ENCODE results near the gene EPHX1.
A peak's percentile ranks its signal among the peaks of the same experiment; 100 is the strongest.
"Not testable (repeated sequence)": the region's sequence is repeated elsewhere in the genome, so short reads cannot be mapped to it uniquely, and the experiment has no call there.

The EPHX1 gene

DNA sequence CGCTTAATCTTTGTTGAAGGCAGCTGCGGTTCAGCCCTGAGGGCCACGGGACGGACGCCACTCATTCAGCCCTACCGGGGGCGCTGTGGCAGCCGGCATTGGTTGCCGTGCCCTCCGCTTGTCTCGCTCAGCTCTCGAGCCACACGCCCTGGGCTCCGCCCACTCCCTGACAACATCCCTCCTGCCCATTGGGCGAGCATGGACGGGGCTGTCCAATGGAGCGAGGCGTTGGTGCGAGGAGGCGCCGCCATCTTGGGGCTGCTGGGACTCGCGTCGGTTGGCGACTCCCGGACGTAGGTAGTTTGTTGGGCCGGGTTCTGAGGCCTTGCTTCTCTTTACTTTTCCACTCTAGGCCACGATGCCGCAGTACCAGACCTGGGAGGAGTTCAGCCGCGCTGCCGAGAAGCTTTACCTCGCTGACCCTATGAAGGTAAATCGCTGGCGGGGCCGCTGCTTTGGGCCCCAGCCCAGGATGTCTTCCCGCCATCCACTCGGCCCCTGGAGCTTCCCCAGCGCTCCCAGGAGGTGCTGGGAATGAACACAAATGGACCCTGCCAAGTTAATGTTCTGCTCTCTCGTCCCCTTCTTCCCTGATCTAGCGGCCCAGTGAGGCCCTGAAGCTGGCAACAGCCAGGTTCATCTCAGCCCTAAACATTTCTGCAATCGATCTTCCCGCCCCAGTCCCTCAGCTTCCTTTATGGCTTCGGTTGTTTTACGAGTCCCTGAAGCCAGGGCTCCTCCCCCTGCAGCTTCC, 32.2 kb upstream of the EPHX1 start, which contains the start of gene SRP9:
Gene SRP9 (plus strand): TSS at position 244 of the 754 bp plus-strand sequence. CDS start 115 bp downstream, at position 359.
- peak; percentile 99 for DNase-seq (ENCODE audit: low spot score)

DNA sequence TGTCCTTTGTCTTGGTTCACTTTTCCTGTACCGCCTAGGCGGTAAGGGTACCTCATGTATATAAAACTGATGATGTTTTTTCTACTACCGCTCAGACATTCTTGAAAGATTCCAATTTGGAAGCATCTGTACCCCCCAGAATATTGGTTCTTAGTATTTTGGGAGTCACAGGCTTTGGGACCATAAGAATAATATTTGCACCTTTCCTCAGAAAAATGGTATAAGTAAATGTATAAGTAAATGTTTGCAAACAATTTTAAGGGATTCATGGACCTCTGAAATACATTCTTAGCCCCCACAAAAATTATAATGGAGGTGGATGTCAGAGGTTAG, 31.6 kb upstream of the EPHX1 start:
- DNase-seq (ENCODE audit: low spot score) = no peak

GRCh38 chr1:225779165-225779564, 30.8 kb upstream of the EPHX1 start:
- not testable (repeated sequence) for DNase-seq (ENCODE audit: low spot score)

DNA sequence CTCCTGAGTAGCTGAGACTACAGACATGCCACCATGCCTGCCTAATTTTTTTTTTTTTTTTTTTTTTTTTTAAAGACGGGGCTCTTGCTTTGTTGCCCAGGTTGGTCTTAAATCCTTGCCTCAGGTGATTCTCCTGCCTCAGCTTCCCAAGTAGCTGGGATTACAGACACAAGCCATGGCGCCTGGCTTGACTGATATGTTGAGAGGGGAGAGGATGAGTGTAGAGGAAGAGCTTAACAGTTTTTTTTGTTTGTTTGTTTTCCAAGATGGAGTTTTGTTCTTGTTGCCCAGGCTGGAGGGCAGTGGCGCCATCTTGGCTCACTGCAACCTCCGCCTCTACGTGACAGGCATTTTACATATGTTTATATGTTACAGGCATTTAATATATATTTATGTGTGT, 29.8 kb upstream of the EPHX1 start:
- no peak for DNase-seq (ENCODE audit: low spot score)

GRCh38 chr1:225780630-225781029, 29.3 kb upstream of the EPHX1 start:
- no peak for DNase-seq (ENCODE audit: low spot score)

DNA sequence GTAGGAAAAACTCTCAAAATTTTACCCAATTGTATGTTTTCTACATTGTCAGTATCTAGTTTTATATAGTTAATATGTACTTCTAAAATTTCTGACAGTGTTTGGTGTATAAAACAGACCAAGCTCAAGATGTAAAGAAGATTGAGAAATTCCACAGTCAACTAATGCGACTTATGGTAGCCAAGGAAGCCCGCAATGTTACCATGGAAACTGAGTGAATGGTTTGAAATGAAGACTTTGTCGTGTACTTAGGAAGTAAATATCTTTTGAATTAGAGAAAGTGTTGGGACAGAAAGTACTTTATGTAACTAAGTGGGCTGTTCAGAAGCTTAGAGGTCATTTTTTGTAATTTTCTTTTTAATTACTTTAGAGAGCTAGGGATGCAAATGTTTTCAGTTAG, 20.8 kb upstream of the EPHX1 start:
- not testable (repeated sequence) for DNase-seq (ENCODE audit: low spot score)

DNA sequence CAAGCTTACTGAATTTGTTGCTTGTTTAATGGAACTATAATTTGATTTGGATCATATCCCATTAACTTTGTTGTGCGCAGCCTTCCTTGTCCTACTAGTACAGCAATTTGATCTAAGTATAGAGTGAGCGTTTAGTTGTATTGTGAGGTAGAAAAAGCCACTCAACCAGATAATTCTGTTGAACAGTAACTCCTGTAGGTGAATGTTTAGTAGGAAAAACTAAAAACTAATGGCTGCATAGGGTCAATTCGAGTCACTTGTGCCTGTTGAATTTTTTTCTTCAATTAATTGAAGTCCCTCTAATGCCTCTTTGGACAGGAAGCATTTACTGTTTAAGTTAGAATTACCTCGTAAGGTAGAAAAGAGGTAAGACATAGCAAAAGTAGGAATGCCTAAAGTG, 15.0 kb upstream of the EPHX1 start:
- no peak for DNase-seq (ENCODE audit: low spot score)

- DNase-seq (ENCODE audit: low spot score) = not testable (repeated sequence)
Observed at GRCh38 chr1:225796097-225796496, 13.8 kb upstream of the EPHX1 start.

- DNase-seq (ENCODE audit: low spot score) = not testable (repeated sequence)
Observed at GRCh38 chr1:225801146-225801545, 8.8 kb upstream of the EPHX1 start.

DNA sequence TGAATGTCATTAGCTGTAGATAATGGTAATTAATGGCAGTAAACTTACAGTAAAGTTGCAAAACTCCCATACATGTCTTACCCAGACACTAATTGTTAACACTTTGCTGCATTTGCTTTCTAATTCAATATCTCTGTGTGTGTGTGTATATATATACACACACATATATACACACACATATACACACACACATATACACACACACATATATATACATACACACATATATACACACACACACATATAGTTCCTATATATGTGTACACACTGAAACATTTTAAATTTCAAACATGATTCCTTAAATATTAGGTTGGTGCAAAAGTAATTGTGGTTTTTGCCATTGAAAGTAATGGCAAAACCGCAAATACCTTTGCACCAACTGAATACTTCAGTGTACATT, 3.7 kb upstream of the EPHX1 start:
- DNase-seq (ENCODE audit: low spot score) = no peak

GRCh38 chr1:225806736-225807135, 3.2 kb upstream of the EPHX1 start:
- DNase-seq (ENCODE audit: low spot score) = not testable (repeated sequence)

DNA sequence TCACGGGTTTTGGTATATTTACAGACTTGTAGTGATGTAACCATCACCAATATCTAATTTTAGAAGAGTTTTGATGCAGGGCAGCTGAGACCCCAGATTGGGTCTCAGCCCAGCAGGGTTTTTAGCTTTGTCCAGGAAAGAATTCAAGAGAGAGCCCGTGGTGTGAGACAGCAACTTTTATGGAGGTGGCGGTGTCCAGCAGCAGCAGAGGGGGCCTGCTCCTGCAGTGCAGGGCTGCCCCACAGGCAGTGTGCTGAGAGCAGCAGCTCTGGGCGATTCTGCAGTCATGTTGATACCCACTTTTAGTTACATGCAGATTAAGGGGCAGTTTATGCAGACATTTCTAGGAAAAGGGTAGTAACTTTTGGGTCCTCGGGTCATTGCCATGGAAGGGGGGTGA, 1.8 kb upstream of the EPHX1 start:
- DNase-seq (ENCODE audit: low spot score) = no peak

DNA sequence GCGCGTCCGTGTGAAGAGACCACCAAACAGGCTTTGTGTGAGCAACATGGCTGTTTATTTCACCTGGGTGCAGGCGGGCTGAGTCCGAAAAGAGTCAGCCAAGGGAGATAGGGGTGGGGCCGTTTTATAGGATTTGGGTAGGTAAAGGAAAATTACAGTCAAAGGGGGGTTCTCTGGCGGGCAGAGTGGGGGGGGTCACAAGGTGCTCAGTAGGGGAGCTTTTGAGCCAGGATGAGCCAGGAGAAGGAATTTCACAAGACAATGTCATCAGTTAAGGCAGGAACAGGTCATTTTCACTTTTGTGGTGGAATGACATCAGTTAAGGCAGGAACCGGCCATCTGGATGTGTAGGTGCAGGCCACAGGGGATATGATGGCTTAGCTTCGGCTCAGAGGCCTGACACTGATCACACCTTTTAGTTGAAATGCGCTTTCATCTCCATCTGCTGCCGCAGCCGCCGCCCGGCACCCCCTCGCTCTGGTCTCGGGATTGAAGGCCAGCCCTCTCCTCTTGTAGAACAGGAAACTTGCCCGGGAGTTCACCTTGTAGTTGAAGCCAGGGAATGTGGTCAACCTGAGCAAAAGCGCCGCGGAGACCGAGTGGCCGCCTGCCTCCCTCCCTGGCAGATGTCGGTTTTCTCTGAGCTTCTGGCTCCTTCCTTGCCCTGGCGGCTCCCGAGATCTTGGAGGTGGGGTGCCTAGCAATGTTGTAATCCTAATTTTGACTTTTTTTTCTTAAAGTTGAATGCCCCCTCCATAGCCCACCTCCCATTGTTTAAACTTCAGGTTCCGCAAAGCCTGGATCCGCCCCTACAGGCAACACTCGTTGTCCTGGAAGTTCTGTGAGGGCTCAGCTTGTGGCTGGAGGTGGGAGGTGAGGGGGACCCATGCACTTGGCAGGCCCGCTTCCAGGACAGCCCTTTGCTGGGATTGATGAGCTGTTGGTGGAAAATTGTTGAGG, 935 bp downstream of the EPHX1 start:
- DNase-seq (ENCODE audit: low spot score) = not testable (repeated sequence)

- DNase-seq (ENCODE audit: low spot score) = no peak
Observed at GRCh38 chr1:225811622-225812487, 1.9 kb downstream of the EPHX1 start.

GRCh38 chr1:225812488-225813213, 2.7 kb downstream of the EPHX1 start:
- no peak for DNase-seq (ENCODE audit: low spot score)

DNA sequence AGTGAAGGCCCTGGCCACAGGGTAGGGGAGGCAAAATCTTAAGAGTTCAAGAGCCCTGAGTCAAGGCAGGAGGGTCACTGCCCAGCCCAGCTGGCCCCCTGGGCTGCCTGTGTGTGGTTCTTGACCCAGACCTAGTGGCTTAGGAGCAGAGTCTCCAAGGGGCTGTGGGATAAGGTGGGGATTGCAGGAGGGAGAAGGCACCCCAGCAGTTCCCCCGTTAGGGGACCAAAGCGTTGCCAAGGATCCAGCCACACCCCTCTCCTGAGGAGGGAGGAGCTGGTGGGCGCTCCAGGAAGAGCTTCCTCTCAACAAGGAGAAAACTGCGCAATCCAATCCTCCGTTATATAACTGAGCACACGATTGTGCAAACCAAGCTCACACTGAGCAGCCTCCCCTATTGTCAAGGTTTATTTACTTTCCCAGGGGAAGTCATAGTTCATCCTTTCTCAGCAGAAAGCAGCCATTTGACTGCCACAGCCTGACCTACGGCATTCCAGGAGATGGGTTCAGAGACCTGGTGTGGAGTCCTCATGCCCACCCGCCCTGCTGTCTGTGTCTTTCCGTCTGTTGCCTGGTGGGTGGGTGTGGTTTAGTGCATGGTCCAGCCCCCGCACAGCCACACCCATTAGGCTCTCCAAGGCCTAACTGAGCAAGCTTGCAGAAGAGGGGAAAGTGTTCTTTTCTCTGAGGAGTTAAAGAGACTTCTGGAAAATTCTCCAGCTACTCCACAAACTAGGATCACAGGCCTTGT, 3.5 kb downstream of the EPHX1 start:
- no peak for DNase-seq (ENCODE audit: low spot score)

- no peak for DNase-seq (ENCODE audit: low spot score)
Observed at GRCh38 chr1:225814381-225814780, 4.5 kb downstream of the EPHX1 start.

- not testable (repeated sequence) for DNase-seq (ENCODE audit: low spot score)
Observed at GRCh38 chr1:225815090-225815489, 5.2 kb downstream of the EPHX1 start.

- no peak for DNase-seq (ENCODE audit: low spot score)
Observed at GRCh38 chr1:225815526-225816178, 5.7 kb downstream of the EPHX1 start.

Measured in CD4-positive, alpha-beta T cell treated with Interleukin-2 at 100 ng/mL for 4 hours (primary cell).